HL-60 (cell line): ENCODE results near the gene EEF1A2.

Experiments
- DNase-seq, 2 experiments: peaks; one replicate each; pipeline ENCODE4 v3.0.0-alpha.2; 2010 to 2020; ENCODE audit warnings: low read depth in 1 of 2, low spot score in 1 of 2
- H3K27ac ChIP-seq: fragments of 250-450 bp; sonication (Bioruptor Pico); replicated peaks from 2 replicates; pipeline ENCODE4 v1.5.1; 2020; ENCODE audit warnings: mild to moderate bottlenecking, moderate library complexity
- H3K27me3 ChIP-seq: fragments of 250-450 bp; sonication (Bioruptor Pico); 2 replicates; pipeline ENCODE4 v1.5.1; 2021; ENCODE audit warnings: mild to moderate bottlenecking, moderate library complexity; ENCODE audit not compliant: insufficient read depth, poor library complexity, severe bottlenecking
- H3K4me3 ChIP-seq: replicated peaks from 2 replicates; pipeline ENCODE4 v1.5.1; 2011; ENCODE audit warnings: mild to moderate bottlenecking, control low read depth, low read length; ENCODE audit not compliant: insufficient read depth
- GABPA ChIP-seq: IDR thresholded peaks from 2 replicates; pipeline ENCODE4 v1.6.1; 2012; ENCODE audit warnings: low read depth
- POLR2AphosphoS5 ChIP-seq: IDR thresholded peaks from 2 replicates; pipeline ENCODE4 v1.6.1; 2012; ENCODE audit warnings: low read depth
- SPI1 ChIP-seq: IDR thresholded peaks from 2 replicates; pipeline ENCODE4 v1.6.1; 2012; ENCODE audit warnings: low read depth, mild to moderate bottlenecking, borderline replicate concordance
- TF ChIP-seq, protein P1 (sequence below): IDR thresholded peaks from 2 replicates; pipeline ENCODE4 v1.6.1; 2012; ENCODE audit warnings: low read depth; ENCODE audit not compliant: insufficient replicate concordance
- TF ChIP-seq, protein P2 (sequence below): IDR thresholded peaks from one replicate; pipeline ENCODE4 v1.5.1; 2011; ENCODE audit warnings: low read length, control low read depth, inconsistent platforms; ENCODE audit not compliant: insufficient read depth

The EEF1A2 gene

DNA sequence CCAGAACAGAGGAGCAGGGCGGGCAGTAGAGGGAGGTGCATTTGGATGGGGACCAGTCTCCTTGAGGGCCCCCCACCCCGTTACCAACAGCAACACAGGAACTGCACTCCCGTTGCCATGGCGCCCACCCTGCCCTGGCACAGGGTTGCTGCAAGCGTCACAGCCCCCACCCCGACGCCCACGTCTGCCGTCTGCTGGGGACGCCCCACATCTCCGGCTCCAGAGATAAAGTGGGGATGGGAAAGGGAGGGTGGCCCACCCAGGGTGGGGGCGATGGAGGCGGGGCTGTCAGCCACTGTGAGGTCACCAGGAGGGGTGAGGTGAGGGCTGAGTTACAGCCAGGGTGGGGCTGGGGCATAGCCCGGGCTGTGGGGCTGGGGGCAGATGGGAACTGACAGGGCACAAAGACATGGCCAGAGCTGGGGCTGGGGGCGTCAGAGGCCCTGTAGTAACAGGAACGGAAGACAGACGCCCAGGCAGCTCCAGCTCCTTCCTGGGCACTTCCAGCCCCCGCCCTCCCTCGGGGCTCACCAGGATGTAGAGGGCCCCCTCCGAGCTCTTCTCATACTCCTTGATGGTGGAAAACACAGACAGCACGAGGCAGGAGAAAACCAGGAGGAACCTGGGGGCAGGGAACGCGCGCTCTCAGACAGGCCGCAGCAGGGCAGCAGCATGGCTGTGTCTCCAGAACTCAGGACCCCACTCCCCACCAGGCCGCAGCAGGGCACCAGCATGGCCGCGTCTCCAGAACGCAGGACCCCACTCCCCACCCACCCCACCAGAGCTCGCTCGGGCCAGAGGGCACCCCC is 52.5 kb downstream of the EEF1A2 start:
- TF ChIP-seq SPI1, result no peak
- no peak for TF ChIP-seq POLR2AphosphoS5
- TF ChIP-seq, protein P1, sequence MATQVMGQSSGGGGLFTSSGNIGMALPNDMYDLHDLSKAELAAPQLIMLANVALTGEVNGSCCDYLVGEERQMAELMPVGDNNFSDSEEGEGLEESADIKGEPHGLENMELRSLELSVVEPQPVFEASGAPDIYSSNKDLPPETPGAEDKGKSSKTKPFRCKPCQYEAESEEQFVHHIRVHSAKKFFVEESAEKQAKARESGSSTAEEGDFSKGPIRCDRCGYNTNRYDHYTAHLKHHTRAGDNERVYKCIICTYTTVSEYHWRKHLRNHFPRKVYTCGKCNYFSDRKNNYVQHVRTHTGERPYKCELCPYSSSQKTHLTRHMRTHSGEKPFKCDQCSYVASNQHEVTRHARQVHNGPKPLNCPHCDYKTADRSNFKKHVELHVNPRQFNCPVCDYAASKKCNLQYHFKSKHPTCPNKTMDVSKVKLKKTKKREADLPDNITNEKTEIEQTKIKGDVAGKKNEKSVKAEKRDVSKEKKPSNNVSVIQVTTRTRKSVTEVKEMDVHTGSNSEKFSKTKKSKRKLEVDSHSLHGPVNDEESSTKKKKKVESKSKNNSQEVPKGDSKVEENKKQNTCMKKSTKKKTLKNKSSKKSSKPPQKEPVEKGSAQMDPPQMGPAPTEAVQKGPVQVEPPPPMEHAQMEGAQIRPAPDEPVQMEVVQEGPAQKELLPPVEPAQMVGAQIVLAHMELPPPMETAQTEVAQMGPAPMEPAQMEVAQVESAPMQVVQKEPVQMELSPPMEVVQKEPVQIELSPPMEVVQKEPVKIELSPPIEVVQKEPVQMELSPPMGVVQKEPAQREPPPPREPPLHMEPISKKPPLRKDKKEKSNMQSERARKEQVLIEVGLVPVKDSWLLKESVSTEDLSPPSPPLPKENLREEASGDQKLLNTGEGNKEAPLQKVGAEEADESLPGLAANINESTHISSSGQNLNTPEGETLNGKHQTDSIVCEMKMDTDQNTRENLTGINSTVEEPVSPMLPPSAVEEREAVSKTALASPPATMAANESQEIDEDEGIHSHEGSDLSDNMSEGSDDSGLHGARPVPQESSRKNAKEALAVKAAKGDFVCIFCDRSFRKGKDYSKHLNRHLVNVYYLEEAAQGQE, result no peak
- TF ChIP-seq, protein P2, sequence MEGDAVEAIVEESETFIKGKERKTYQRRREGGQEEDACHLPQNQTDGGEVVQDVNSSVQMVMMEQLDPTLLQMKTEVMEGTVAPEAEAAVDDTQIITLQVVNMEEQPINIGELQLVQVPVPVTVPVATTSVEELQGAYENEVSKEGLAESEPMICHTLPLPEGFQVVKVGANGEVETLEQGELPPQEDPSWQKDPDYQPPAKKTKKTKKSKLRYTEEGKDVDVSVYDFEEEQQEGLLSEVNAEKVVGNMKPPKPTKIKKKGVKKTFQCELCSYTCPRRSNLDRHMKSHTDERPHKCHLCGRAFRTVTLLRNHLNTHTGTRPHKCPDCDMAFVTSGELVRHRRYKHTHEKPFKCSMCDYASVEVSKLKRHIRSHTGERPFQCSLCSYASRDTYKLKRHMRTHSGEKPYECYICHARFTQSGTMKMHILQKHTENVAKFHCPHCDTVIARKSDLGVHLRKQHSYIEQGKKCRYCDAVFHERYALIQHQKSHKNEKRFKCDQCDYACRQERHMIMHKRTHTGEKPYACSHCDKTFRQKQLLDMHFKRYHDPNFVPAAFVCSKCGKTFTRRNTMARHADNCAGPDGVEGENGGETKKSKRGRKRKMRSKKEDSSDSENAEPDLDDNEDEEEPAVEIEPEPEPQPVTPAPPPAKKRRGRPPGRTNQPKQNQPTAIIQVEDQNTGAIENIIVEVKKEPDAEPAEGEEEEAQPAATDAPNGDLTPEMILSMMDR, result no peak
- TF ChIP-seq GABPA, result no peak
- DNase-seq, result no peak
- no peak overlapping the region for H3K4me3 ChIP-seq
- no peak overlapping the region for H3K27ac ChIP-seq
- peaks cover 9% of the 10 kb centered on the region for H3K27me3 ChIP-seq

DNA sequence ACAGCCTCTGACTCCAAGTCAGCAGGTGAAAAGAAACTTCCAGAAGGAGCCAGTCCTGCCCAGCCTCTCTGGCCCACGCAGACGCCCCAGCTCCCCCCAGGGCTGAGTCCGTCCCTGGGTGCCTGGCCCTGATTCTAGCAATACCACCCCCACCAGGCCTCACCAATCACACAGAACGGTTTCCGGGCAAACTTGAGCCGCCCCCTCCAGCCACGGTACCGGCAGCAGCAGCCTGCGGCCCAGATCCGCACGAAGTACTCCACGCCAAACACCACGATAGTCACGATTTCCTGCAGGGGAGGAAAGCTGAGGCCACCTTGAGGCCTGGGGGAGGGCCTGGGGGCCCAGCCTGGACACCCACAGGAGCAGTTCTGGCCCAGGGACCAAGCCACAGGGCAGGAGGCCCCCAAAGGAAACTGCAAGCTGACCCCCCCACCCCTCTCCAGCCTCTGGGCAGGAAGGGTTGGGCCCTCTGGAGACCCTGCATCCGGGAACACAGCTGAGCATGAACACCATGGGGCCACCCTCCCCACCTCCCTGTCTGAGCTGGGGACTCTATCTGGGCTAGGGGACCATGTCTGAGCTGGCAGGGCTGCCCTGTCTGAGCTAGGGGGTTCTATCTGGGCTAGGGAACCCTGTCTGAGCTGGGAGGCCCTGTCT is 53.7 kb downstream of the EEF1A2 start:
- no peak overlapping the region for H3K27ac ChIP-seq
- H3K4me3 ChIP-seq, result no peak overlapping the region
- no peak for TF ChIP-seq GABPA
- TF ChIP-seq, protein P1, result no peak
- TF ChIP-seq SPI1, result no peak
- TF ChIP-seq POLR2AphosphoS5, result no peak
- TF ChIP-seq, protein P2, result no peak
- peaks cover 12% of the 10 kb centered on the region for H3K27me3 ChIP-seq
- DNase-seq, result no peak

DNA sequence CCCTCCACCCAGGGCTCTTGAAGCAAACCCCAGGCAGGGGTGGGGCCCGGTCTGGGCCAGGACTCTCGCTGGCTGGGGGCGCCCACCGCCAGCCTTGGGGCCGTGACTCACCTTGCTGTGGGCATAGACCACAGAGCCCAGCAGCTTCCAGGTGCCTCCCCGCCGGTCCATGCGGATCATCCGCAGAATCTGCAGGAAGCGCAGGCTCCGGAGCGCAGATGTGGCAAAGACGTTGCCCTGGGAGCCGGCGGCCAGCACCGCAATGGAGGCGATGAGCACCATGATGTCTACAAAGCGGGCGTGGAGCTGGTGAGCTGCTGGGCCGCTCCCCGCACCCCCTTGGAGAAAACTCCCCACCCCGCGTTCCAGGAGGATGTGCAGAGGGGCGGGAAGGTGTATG is 54.3 kb downstream of the EEF1A2 start:
- no peak for DNase-seq
- Histone ChIP-seq H3K27me3 (peaks cover 12% of the 10 kb centered on the region), H3K27ac (no peak overlapping the region), H3K4me3 (no peak overlapping the region)
- TF ChIP-seq SPI1 (no peak), GABPA (no peak)
- TF ChIP-seq, protein P2, result no peak
- TF ChIP-seq, protein P1, result no peak
